HepG2 (cell line): ENCODE results near the gene KIAA1755. TPM values are rescaled to one million over a fixed set of nuclear protein-coding genes. Genes with fewer than 3 reads are reported as not detected.

ENCODE experiments used
- CREB1 ChIP-seq, 2 experiments: fragments of 450-650 bp in 1 of 2; IDR thresholded peaks; 2 replicates each; pipeline ENCODE4 v1.6.1; 2016 to 2017; ENCODE audit warnings: control low read depth in 1 of 2, mild to moderate bottlenecking in 1 of 2, missing compliant biosample characterization in 1 of 2, missing genetic modification characterization in 1 of 2
- ERF ChIP-seq: IDR thresholded peaks from 2 replicates; pipeline ENCODE4 v1.6.1; 2018; ENCODE audit warnings: missing biosample characterization, missing genetic modification reagents
- HINFP ChIP-seq: sonication (generic); formaldehyde crosslinking; IDR thresholded peaks from 2 replicates; pipeline ENCODE4 v1.4.0; 2020; ENCODE audit warnings: low read depth, mild to moderate bottlenecking, missing genetic modification reagents
- NFATC3 ChIP-seq: sonication (generic); formaldehyde crosslinking; IDR thresholded peaks from 2 replicates; pipeline ENCODE4 v1.5.1; 2020; ENCODE audit warnings: mild to moderate bottlenecking, missing genetic modification reagents
- PLSCR1 ChIP-seq: sonication (generic); formaldehyde crosslinking; IDR thresholded peaks from 2 replicates; pipeline ENCODE4 v1.5.0; 2020; ENCODE audit warnings: missing genetic modification reagents, mild to moderate bottlenecking, borderline replicate concordance
- SIX4 ChIP-seq: sonication (generic); formaldehyde crosslinking; IDR thresholded peaks from 2 replicates; pipeline ENCODE4 v1.4.0; 2020; ENCODE audit warnings: missing genetic modification reagents
- TSC22D2 ChIP-seq: sonication (generic); formaldehyde crosslinking; IDR thresholded peaks from 2 replicates; pipeline ENCODE4 v1.5.1; 2020; ENCODE audit warnings: missing genetic modification reagents, mild to moderate bottlenecking, borderline replicate concordance
- ZBTB4 ChIP-seq: sonication (generic); formaldehyde crosslinking; IDR thresholded peaks from 2 replicates; pipeline ENCODE4 v1.4.0; 2020; ENCODE audit warnings: missing genetic modification reagents, mild to moderate bottlenecking, borderline replicate concordance
- ZFP36 ChIP-seq: fragments of 150-350 bp; IDR thresholded peaks from 2 replicates; pipeline ENCODE4 v1.6.1; 2018; ENCODE audit warnings: borderline replicate concordance, low read length, low read depth; ENCODE audit not compliant: partially characterized antibody
- ZNF142 ChIP-seq: sonication (generic); formaldehyde crosslinking; IDR thresholded peaks from 2 replicates; pipeline ENCODE4 v1.4.0; 2020; ENCODE audit warnings: missing genetic modification reagents
- ZNF275 ChIP-seq: sonication (generic); formaldehyde crosslinking; IDR thresholded peaks from 2 replicates; pipeline ENCODE4 v1.8.0; 2022; ENCODE audit warnings: missing genetic modification reagents, mild to moderate bottlenecking, inconsistent platforms, borderline replicate concordance
- ZNF512 ChIP-seq: sonication (generic); formaldehyde crosslinking; IDR thresholded peaks from 2 replicates; pipeline ENCODE4 v1.4.0; 2020; ENCODE audit warnings: mild to moderate bottlenecking, missing genetic modification reagents
- ZNF619 ChIP-seq: sonication (generic); formaldehyde crosslinking; IDR thresholded peaks from 2 replicates; pipeline ENCODE4 v1.4.0; 2020; ENCODE audit warnings: mild to moderate bottlenecking, missing genetic modification reagents
- polyA plus RNA-seq, 8 experiments: library from polyadenylated mRNA; depleted of rRNA in 3 of 8; stranded (reverse) in 7 of 8; unstranded in 1 of 8; fragments of >200 nt; fragmentation: Illumina TruSeq in 4 of 8; extraction: Trizol in 4 of 8; gene quantifications; 2 replicates each; pipeline versions ENCODE4 v1.2.1 to v1.2.3, GENCODE V29; 2011 to 2016; ENCODE audit warnings: low read depth in 4 of 8, missing spikeins in 1 of 8, mixed read lengths in 1 of 8; ENCODE audit not compliant: insufficient read depth in 1 of 8
- total RNA-seq, 5 experiments: library from RNA; depleted of rRNA; stranded (reverse); fragments of >200 nt; fragmentation: Illumina TruSeq; extraction: Trizol; gene quantifications; 2 replicates each; pipeline ENCODE4 v1.2.3, GENCODE V29; 2016; ENCODE audit warnings: low read depth in 1 of 5

KIAA1755 gene
- total and polyA plus RNA-seq, 2 of the 13 experiments (the other 11 are each of a cell fraction or from before 2014, with no cell fraction given): 0.04 TPM; not detected in 1

- TF ChIP-seq CREB1 (IDR thresholded peaks at IDR 0.05): no peak
- TF ChIP-seq CREB1 (CRISPR knock-in tag; IDR thresholded peaks at IDR 0.05): no peak
- no peak for TF ChIP-seq HINFP (CRISPR knock-in tag)
- TF ChIP-seq NFATC3 (CRISPR knock-in tag): no peak
- no peak for TF ChIP-seq ERF (CRISPR knock-in tag)
- no peak for TF ChIP-seq ZNF275 (CRISPR knock-in tag)
- TF ChIP-seq ZFP36: no peak
- 0 out of 2 replicates have a peak, but pooled peaks have one; percentile 76 for TF ChIP-seq PLSCR1
- TF ChIP-seq ZNF619 (CRISPR knock-in tag): no peak
- no peak for TF ChIP-seq ZNF512
- TF ChIP-seq SIX4 (CRISPR knock-in tag): 0 out of 2 replicates have a peak, but pooled peaks have one; percentile 7
- 0 out of 2 replicates have a peak, but pooled peaks have one; percentile 36 for TF ChIP-seq ZBTB4 (CRISPR knock-in tag)
- TF ChIP-seq TSC22D2 (CRISPR knock-in tag): no peak
- TF ChIP-seq ZNF142 (CRISPR knock-in tag): no peak; the same call in 1 of the 2 replicates
Measured at GRCh38 chr20:38167328-38167850, 93.1 kb downstream of the KIAA1755 start (continued).
